ENCODE measurements around the gene PUSL1. TPM values are rescaled to one million over a fixed set of nuclear protein-coding genes. Genes with fewer than 3 reads are reported as not detected.

PUSL1 gene
- total and polyA plus RNA-seq, 2 experiments from 2014 or later: 41.5 to 55.8 TPM

- H3K36me3 ChIP-seq (ENCODE audit: insufficient read depth): no peaks in the 10 kb centered on the region
- H3K4me1 Mint-ChIP-seq: peaks cover 5% of the 10 kb centered on the region
- no peaks in the 10 kb centered on the region for H3K9me2 ChIP-seq (ENCODE audit: insufficient read depth)
- no peak overlapping the region for H3K27ac ChIP-seq (ENCODE audit: low read depth)
- H2AFZ ChIP-seq: no peak overlapping the region
- no peak overlapping the region for H3K4me3 ChIP-seq
- peaks cover 10% of the 10 kb centered on the region for H3K79me2 ChIP-seq (replicated peaks; ENCODE audit: insufficient read depth)
- no peak for ATAC-seq
- H3K4me1 ChIP-seq (ENCODE audit: insufficient read depth): no peaks in the 10 kb centered on the region
- no peak overlapping the region for H3K27ac Mint-ChIP-seq
- peaks cover 3% of the 10 kb centered on the region; the same call in 1 of the 2 replicates for H4K20me1 ChIP-seq (replicated peaks; ENCODE audit: insufficient read depth)
- no peak for TF ChIP-seq EZH2 (IDR thresholded peaks at IDR 0.05; ENCODE audit: low read depth, unreplicated experiment)
- TF ChIP-seq ZNF114 (CRISPR knock-in tag; IDR thresholded peaks at IDR 0.05): no peak
- no peak for TF ChIP-seq STAT1 (IDR thresholded peaks at IDR 0.05; ENCODE audit: unreplicated experiment)
- TF ChIP-seq POLR2AphosphoS5 (IDR thresholded peaks at IDR 0.05; ENCODE audit: low read depth): no peak
- TF ChIP-seq, protein P1, sequence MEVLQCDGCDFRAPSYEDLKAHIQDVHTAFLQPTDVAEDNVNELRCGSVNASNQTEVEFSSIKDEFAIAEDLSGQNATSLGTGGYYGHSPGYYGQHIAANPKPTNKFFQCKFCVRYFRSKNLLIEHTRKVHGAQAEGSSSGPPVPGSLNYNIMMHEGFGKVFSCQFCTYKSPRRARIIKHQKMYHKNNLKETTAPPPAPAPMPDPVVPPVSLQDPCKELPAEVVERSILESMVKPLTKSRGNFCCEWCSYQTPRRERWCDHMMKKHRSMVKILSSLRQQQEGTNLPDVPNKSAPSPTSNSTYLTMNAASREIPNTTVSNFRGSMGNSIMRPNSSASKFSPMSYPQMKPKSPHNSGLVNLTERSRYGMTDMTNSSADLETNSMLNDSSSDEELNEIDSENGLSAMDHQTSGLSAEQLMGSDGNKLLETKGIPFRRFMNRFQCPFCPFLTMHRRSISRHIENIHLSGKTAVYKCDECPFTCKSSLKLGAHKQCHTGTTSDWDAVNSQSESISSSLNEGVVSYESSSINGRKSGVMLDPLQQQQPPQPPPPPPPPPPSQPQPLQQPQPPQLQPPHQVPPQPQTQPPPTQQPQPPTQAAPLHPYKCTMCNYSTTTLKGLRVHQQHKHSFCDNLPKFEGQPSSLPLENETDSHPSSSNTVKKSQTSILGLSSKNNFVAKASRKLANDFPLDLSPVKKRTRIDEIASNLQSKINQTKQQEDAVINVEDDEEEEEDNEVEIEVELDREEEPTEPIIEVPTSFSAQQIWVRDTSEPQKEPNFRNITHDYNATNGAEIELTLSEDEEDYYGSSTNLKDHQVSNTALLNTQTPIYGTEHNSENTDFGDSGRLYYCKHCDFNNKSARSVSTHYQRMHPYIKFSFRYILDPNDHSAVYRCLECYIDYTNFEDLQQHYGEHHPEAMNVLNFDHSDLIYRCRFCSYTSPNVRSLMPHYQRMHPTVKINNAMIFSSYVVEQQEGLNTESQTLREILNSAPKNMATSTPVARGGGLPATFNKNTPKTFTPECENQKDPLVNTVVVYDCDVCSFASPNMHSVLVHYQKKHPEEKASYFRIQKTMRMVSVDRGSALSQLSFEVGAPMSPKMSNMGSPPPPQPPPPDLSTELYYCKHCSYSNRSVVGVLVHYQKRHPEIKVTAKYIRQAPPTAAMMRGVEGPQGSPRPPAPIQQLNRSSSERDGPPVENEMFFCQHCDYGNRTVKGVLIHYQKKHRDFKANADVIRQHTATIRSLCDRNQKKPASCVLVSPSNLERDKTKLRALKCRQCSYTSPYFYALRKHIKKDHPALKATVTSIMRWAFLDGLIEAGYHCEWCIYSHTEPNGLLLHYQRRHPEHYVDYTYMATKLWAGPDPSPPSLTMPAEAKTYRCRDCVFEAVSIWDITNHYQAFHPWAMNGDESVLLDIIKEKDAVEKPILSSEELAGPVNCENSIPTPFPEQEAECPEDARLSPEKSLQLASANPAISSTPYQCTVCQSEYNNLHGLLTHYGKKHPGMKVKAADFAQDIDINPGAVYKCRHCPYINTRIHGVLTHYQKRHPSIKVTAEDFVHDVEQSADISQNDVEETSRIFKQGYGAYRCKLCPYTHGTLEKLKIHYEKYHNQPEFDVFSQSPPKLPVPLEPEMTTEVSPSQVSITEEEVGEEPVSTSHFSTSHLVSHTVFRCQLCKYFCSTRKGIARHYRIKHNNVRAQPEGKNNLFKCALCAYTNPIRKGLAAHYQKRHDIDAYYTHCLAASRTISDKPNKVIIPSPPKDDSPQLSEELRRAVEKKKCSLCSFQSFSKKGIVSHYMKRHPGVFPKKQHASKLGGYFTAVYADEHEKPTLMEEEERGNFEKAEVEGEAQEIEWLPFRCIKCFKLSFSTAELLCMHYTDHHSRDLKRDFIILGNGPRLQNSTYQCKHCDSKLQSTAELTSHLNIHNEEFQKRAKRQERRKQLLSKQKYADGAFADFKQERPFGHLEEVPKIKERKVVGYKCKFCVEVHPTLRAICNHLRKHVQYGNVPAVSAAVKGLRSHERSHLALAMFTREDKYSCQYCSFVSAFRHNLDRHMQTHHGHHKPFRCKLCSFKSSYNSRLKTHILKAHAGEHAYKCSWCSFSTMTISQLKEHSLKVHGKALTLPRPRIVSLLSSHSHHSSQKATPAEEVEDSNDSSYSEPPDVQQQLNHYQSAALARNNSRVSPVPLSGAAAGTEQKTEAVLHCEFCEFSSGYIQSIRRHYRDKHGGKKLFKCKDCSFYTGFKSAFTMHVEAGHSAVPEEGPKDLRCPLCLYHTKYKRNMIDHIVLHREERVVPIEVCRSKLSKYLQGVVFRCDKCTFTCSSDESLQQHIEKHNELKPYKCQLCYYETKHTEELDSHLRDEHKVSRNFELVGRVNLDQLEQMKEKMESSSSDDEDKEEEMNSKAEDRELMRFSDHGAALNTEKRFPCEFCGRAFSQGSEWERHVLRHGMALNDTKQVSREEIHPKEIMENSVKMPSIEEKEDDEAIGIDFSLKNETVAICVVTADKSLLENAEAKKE (CRISPR knock-in tag; IDR thresholded peaks at IDR 0.05): no peak
- no peak for TF ChIP-seq EZH2phosphoT487 (IDR thresholded peaks at IDR 0.05; ENCODE audit: unreplicated experiment)
- no peak for TF ChIP-seq ZNF331 (CRISPR knock-in tag; IDR thresholded peaks at IDR 0.05; ENCODE audit: low read depth)
- TF ChIP-seq, protein P2, sequence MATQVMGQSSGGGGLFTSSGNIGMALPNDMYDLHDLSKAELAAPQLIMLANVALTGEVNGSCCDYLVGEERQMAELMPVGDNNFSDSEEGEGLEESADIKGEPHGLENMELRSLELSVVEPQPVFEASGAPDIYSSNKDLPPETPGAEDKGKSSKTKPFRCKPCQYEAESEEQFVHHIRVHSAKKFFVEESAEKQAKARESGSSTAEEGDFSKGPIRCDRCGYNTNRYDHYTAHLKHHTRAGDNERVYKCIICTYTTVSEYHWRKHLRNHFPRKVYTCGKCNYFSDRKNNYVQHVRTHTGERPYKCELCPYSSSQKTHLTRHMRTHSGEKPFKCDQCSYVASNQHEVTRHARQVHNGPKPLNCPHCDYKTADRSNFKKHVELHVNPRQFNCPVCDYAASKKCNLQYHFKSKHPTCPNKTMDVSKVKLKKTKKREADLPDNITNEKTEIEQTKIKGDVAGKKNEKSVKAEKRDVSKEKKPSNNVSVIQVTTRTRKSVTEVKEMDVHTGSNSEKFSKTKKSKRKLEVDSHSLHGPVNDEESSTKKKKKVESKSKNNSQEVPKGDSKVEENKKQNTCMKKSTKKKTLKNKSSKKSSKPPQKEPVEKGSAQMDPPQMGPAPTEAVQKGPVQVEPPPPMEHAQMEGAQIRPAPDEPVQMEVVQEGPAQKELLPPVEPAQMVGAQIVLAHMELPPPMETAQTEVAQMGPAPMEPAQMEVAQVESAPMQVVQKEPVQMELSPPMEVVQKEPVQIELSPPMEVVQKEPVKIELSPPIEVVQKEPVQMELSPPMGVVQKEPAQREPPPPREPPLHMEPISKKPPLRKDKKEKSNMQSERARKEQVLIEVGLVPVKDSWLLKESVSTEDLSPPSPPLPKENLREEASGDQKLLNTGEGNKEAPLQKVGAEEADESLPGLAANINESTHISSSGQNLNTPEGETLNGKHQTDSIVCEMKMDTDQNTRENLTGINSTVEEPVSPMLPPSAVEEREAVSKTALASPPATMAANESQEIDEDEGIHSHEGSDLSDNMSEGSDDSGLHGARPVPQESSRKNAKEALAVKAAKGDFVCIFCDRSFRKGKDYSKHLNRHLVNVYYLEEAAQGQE (IDR thresholded peaks at IDR 0.05; ENCODE audit: unreplicated experiment): no peak
- no peak for TF ChIP-seq CREB1 (CRISPR knock-in tag; IDR thresholded peaks at IDR 0.05; ENCODE audit: low read depth)
- TF ChIP-seq, protein P3, sequence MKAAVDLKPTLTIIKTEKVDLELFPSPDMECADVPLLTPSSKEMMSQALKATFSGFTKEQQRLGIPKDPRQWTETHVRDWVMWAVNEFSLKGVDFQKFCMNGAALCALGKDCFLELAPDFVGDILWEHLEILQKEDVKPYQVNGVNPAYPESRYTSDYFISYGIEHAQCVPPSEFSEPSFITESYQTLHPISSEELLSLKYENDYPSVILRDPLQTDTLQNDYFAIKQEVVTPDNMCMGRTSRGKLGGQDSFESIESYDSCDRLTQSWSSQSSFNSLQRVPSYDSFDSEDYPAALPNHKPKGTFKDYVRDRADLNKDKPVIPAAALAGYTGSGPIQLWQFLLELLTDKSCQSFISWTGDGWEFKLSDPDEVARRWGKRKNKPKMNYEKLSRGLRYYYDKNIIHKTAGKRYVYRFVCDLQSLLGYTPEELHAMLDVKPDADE (IDR thresholded peaks at IDR 0.05): no peak
- no peak for TF ChIP-seq CTCF (conservative IDR thresholded peaks at IDR 0.05; ENCODE audit: low read depth in 2 of 2)
- no peak for TF ChIP-seq NANOG (IDR thresholded peaks at IDR 0.05; ENCODE audit: borderline replicate concordance)
- no peak for TF ChIP-seq JUNB (IDR thresholded peaks at IDR 0.05; ENCODE audit: unreplicated experiment)
- no peak overlapping the region for H3K4me2 ChIP-seq
- peaks cover 9% of the 10 kb centered on the region for H3F3A ChIP-seq (replicated peaks; ENCODE audit: low read depth)
- H3K4me3 Mint-ChIP-seq: no peak overlapping the region
- H3K27me3 Mint-ChIP-seq (ENCODE audit: insufficient read depth, low read depth, poor library complexity): peaks cover 6% of the 10 kb centered on the region
- DNase-seq (ENCODE audit: low spot score): no peak
- H3K9me3 Mint-ChIP-seq: no peaks in the 10 kb centered on the region; the same call in 2 of the 3 replicates
- H3K27me3 ChIP-seq (ENCODE audit: insufficient read depth): no peaks in the 10 kb centered on the region
- H3K36me3 Mint-ChIP-seq (ENCODE audit: low read depth): peaks cover 18% of the 10 kb centered on the region
Measured at GRCh38 chr1:1342061-1342562, 33.7 kb downstream of the PUSL1 start.

Measured in GM23338 (cell line).